Aorta (tissue), 5 donors: ENCODE measurements around the gene PHPT1. TPM values are rescaled to one million over a fixed set of nuclear protein-coding genes. Genes with fewer than 3 reads are reported as not detected.
A peak's percentile ranks its signal among the peaks of the same experiment; 100 is the strongest.

Experiments
- ATAC-seq: fragments of 200-7000 bp; cut with Tn5 transposase; one replicate; pipeline ENCODE4 v1.9.1; 2022; ENCODE audit warnings: moderate library complexity; ENCODE audit not compliant: low FRiP score
- DNase-seq, 2 donors: peaks; one replicate each; pipeline ENCODE4 v3.0.0-alpha.2; 2020
- H3K27ac ChIP-seq, 2 donors: one replicate each; pipeline ENCODE4 v1.5.1; 2013; ENCODE audit warnings: low read length in 2 of 2, mild to moderate bottlenecking in 2 of 2, moderate library complexity in 2 of 2, control low read depth in 1 of 2, inconsistent platforms in 1 of 2, low read depth in 1 of 2
- H3K27me3 ChIP-seq, 2 donors: one replicate each; pipeline ENCODE4 v1.6.1; 2013; ENCODE audit warnings: control low read depth in 1 of 2, low read length in 1 of 2, mild to moderate bottlenecking in 1 of 2, moderate library complexity in 1 of 2; ENCODE audit not compliant: insufficient read depth in 2 of 2, control insufficient read depth in 1 of 2
- H3K36me3 ChIP-seq, 2 donors: one replicate each; pipeline ENCODE4 v1.6.1; 2013; ENCODE audit warnings: control low read depth in 1 of 2, low read length in 1 of 2, mild to moderate bottlenecking in 1 of 2; ENCODE audit not compliant: insufficient read depth in 2 of 2, control insufficient read depth in 1 of 2
- H3K4me1 ChIP-seq, 2 donors: one replicate each; pipeline ENCODE4 v1.6.1; 2013; ENCODE audit warnings: low read length in 2 of 2, control low read depth in 1 of 2, mild to moderate bottlenecking in 1 of 2, moderate library complexity in 1 of 2; ENCODE audit not compliant: insufficient read depth in 2 of 2, control insufficient read depth in 1 of 2
- H3K4me3 ChIP-seq, 2 donors: one replicate each; pipeline ENCODE4 v1.5.1; 2013; ENCODE audit warnings: low read length in 2 of 2, control low read depth in 1 of 2, mild to moderate bottlenecking in 1 of 2
- H3K9me3 ChIP-seq: one replicate; pipeline ENCODE4 v1.6.1; 2013; ENCODE audit warnings: mild to moderate bottlenecking, low read length; ENCODE audit not compliant: control insufficient read depth
- whole genome bisulfite sequencing, 2 donors: extraction: QIAGEN DNeasy Blood & Tissue Kit; methylation state at CpG; one replicate each; pipeline ENCODE4 v1.1.7; 2013; 5-methylcytosine and 5-hydroxymethylcytosine counted together
- intact Hi-C, 2 donors: fragments of 100-400 bp; cut with DNase I; formaldehyde crosslinking; loops; one replicate each; pipeline versions ENCODE4 v1.14.2 to v1.15.0; 2022
- polyA plus RNA-seq, 2 donors: library from polyadenylated mRNA; stranded (reverse); fragments of 200-250 nt; gene quantifications; one replicate each; pipeline ENCODE4 v1.2.3, GENCODE V29; 2013
- total RNA-seq, 2 donors: library from RNA; stranded (reverse); fragmentation: NEBNext Ultra II Directional; extraction: Animal tissue kit (Norgen Biotek cat#: 25700); gene quantifications; one replicate each; pipeline ENCODE4 v1.2.1, GENCODE V29; 2021
- donor health status: healthy with polysubstance abuse.
- donor health status: Bipolar disorder and iron deficiency.
- donor health status: DM: no; HTN: no; CAD: no.
- donor health status: DM: no; HTN: no; CAD: no.
- donor health status: DM: yes; HTN: yes; CAD: no.

Gene PHPT1
- total and polyA plus RNA-seq, 4 donors, result 65.6 to 165 (median 106) TPM

DNA sequence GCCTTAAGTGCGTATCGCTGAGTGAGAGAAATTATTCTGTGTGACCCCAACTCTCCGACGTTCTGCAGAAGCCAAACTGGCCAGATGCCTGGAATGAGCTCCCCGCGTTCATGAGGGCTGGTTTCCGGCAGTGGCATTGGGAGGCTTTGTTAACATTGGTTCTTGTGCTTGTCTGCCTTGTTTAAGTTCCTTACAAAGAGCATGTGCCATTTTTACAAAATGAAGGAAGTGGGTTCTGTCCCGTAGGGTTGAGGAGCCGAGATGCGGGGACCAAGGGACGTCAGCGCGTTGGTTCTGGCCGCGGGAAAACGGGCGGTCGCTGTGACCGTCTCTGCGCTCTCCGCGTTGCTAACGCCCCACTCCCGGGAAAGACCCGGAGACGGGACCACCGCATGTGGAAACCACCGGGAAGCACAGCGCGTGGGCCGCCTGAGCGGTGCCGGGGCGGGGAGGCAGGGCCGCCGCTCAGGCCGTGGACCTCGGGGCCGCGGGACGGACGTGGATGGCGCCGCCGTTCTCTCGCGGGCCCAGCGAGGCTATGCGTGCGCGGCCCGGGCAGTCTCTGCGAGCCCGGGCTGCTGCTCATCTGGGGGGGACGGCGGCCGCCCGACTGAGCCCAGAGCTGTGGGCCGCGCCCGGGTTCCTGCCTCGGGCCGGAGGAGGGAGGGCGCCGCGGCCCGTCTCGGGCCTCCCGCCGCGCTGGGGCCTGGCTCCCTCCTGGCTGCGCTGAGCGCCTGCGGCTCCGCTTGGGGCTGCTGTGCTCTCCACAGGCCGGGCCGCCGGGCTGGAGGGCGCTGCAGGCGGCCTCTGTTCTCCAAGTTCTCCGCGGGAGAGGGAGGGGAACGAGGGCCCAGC lies 28.0 kb upstream of the PHPT1 start:
- H3K27me3 ChIP-seq, result no peaks in the 10 kb centered on the region
- DNase-seq, result peak; percentile 53 to 77
- no peaks in the 10 kb centered on the region for H3K4me1 ChIP-seq
- 17 to 18% methylated on average over 45 to 83 of the region's 83 CpGs for WGBS, 2 donors
- ATAC-seq, result peak; percentile 73
- intact Hi-C loops, result no loop called here
- no peak overlapping the region for H3K27ac ChIP-seq
- H3K36me3 ChIP-seq, result peaks cover 0 to 3% of the 10 kb centered on the region in 2 donors
- H3K4me3 ChIP-seq, result no peak overlapping the region
- no peaks in the 10 kb centered on the region for H3K9me3 ChIP-seq

DNA sequence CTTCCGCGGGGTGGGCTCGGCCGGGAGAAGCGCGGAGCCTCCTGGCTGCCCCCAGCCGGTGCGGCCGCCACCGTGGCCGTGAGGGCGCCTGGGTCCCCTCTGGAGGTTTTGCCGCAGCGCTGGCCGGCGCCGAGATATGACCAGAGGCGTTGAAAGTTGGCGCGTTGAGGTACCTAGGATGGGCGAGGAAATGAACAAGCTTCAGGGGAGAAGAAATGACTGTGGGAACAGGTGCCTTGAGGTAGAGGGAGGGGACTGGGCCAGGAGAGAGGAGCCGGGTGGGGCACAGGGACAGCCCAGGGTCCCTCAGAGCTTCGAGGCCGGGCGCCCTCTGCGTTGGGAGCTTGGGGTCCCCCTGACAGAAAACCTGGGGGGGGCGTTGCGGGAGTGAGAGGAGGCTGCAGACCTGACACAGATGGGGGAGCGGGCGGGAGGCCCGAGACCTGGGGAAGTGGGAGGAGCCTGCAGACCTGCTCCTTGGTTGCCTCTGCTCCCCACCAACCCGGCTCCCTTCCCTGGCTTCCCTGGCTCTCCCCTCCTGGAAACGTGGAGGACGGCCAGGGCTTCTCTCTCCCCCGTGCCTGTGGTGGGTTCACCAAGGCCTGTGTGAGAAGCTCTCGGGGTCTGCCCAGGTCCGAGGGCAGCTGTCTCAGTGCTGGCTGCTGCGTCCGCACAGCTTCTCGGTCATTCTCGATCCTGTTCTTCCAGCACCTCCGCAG lies 27.2 kb upstream of the PHPT1 start:
- ATAC-seq (no peak), DNase-seq (peak in 1 of 2 donors; percentile 46)
- Histone ChIP-seq H3K4me3 (no peak overlapping the region), H3K27me3 (no peaks in the 10 kb centered on the region), H3K27ac (no peak overlapping the region), H3K9me3 (no peaks in the 10 kb centered on the region), H3K4me1 (no peaks in the 10 kb centered on the region), H3K36me3 (peaks cover 0 to 3% of the 10 kb centered on the region in 2 donors)
- intact Hi-C loops, result no loop called here
- WGBS, 2 donors, result 62 to 67% methylated on average over 34 to 42 of the region's 42 CpGs

DNA sequence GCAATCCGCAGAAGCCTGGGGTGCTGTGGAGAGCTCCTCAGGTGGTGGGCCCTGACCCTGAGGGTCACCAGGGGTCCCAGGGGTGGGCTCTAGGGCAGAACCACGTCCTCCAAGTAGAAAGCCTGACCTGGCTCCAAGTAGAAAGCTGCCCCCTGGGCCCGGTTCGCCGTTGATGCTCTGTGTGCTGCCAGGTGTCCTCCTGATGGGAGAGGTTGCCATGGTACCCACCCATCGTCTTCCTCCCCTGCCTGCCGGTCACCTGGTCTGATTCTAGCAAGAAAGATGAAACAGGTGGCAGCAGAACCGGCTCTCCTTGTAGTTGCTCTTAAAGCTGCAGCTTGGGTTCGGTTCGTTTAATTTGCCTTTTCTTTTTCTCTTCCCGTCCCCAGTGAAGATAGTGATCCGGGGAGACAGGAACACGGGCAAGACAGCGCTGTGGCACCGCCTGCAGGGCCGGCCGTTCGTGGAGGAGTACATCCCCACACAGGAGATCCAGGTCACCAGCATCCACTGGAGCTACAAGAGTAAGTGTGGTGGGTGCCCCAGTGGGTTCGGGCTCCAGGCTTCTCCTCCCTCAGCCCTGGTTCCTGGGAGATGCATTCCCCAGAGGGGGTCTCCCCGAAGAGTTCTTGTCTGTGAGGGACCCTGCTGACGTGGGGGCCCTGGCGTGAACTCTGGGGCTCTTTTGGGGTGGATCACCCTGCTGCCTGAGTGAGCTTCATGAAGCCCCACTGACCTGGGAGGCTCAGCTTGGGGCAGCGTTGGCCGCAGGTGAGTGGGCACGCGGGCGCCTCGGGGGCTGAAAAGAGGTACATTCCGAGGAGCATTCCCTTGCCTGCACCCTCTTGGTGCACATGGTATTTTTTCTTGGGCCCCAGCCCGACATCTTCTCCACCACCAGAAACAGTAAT lies 25.8 kb upstream of the PHPT1 start:
- intact Hi-C loops, result no loop called here
- Histone ChIP-seq H3K9me3 (no peaks in the 10 kb centered on the region), H3K36me3 (peaks cover 0 to 3% of the 10 kb centered on the region in 2 donors), H3K27ac (no peak overlapping the region), H3K4me1 (no peaks in the 10 kb centered on the region), H3K27me3 (no peaks in the 10 kb centered on the region), H3K4me3 (no peak overlapping the region)
- ATAC-seq (no peak), DNase-seq (peak in 1 of 2 donors; percentile 59)
- 89 to 94% methylated on average over 29 to 30 of the region's 30 CpGs for WGBS, 2 donors

DNA sequence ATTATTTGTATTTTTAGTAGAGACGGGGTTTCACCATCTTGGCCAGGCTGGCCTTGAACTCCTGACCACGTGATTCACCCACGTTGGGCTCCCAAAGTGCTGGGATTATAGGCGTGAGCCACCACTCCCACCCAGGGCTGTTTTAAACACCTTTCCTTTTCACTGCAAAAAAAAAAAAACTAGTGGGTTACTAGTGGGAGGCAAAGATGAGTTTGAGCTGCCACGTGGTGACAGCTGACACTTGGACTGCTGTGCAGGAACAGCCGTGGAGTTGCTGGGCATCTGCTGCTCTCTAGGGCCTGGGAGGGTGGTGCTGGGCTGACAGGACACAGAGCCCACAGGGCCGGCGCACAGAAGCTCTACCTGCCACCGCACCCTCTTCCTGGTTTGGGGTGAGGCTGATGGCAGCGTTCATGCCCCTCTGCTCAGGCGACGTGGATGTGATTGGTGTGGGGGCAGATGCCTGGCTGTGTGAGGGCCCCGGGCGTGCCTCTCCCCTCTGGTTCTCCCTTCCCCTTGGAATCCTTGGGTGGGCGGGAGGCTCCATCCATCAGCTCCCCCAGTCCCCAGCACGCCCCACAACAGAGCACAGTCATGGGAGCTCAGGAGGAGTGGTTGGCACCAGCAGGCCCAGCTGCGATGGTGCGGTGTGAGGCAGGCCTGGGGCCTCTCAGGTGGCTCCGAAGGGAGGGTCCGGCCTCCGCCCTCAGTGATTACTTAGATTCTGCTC lies 24.5 kb upstream of the PHPT1 start:
- DNase-seq (peak in 1 of 2 donors; percentile 57), ATAC-seq (no peak)
- H3K27ac ChIP-seq, result no peak overlapping the region
- H3K9me3 ChIP-seq, result no peaks in the 10 kb centered on the region
- intact Hi-C loops, result no loop called here
- no peak overlapping the region for H3K4me3 ChIP-seq
- 90% methylated on average over 21 of the region's 21 CpGs for WGBS, 2 donors
- no peaks in the 10 kb centered on the region for H3K27me3 ChIP-seq
- H3K36me3 ChIP-seq, result peaks cover 0 to 3% of the 10 kb centered on the region in 2 donors
- no peaks in the 10 kb centered on the region for H3K4me1 ChIP-seq

DNA sequence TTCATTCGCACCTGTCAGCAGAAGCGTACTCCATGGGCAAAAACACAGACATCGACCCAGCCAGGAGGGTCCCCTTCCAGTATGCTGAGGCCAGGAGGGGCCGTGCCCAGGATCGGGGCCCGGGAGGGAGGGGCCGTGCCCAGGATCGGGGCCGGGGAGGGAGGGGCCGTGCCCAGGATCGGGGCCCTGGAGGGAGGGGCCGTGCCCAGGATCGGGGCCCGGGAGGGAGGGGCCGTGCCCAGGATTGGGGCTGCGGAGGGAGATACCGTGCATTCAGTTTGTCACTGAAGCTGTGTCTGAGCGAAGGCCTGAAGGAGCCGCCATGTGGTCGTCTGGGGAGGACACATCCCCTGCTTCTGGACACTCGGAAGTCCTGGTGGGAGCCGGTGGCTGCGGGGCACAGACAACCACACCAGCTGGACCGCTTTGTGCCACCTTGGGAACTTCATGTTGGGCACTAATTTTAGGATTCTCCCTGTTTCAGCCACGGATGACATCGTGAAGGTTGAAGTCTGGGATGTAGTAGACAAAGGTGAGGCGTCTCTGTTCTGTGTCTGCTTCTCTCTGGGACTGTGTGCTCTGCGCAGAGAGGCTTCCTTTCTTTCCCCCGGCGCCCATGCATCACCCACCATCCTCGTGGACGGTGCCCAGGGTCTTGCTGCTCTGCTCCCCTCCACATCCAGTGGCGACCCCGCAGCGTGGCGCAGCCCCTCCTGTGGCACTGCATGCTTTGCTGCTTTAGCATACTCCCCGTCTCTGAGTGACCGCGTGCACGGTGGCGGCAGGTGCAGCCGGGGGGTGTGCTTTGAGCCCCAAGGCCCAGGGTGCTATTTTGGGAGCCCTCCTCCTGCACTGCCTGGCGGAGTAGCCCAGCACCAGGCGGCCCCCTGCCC lies 23.7 kb upstream of the PHPT1 start:
- Histone ChIP-seq H3K9me3 (no peaks in the 10 kb centered on the region), H3K4me3 (no peak overlapping the region), H3K27me3 (no peaks in the 10 kb centered on the region), H3K36me3 (peaks cover 0 to 3% of the 10 kb centered on the region in 2 donors), H3K27ac (no peak overlapping the region), H3K4me1 (no peaks in the 10 kb centered on the region)
- ATAC-seq (no peak), DNase-seq (peak; percentile 44 to 55)
- 88 to 91% methylated on average over 44 of the region's 44 CpGs for WGBS, 2 donors
- intact Hi-C loops, result no loop called here

DNA sequence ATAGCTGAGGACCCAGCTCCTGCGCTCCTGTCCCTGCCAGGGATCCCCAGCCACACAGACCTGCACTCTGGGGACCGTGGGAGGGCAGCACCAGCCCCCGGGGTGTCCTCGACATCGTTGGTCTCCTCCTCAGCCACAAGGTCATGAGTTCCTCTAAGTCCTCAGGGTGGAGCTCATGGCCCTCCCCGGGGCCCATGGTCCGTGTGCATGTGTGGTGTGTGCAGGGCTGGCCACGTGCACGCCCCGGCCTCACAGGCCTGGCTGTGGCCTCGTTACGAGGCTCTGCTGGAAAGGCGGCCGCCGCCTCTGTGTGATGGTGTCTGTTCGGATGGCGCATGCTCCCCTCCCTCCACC lies 23.0 kb upstream of the PHPT1 start:
- H3K4me1 ChIP-seq, result no peaks in the 10 kb centered on the region
- WGBS, 2 donors, result 91 to 92% methylated on average over 17 of the region's 17 CpGs

DNA sequence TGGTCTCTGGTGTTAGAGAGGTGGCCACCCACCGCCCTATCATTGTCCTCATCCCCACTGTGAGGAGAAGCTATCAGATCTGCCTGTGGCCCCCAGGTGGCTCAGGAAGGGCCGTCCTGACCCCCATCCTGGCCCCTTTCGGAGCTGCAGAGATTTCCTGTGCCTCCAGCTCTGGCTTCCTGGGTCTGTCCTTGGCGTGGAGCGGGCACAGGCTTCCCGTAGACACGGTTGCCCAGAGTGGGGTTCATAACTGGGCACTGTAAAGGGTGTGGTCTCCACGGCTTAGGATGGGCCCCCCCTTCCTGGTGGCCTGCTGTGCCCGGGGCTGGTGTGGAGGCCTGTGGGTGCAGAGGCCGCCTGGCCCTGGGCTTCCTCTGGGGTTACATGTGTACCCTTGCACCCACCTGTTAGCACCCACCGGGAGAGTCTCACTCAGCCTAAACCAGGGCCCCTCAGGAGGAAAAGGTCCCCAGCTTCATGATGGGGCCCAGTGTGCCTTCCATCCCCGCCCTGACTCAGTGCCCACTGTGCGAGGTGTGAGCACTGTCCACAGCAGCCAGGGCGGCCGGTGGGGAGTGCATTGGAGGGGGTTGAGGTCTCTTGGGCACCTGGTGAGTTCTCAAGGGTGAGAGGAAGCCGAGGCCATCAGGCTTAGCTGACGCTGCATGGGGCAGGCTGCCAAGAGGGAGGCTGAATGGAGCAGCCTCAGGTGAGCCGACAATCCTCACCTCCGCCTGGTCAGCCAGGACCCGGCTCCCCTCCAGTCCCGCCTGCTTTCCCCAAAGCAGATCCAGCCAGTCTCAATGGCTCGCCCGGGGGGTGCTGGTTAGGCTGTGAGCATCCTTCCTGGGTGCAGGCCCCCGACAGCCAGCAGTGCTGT lies 22.3 kb upstream of the PHPT1 start:
- H3K9me3 ChIP-seq, result no peaks in the 10 kb centered on the region
- 88 to 90% methylated on average over 24 of the region's 24 CpGs for WGBS, 2 donors
- intact Hi-C loops, result no loop called here
- no peak for ATAC-seq
- no peak overlapping the region for H3K4me3 ChIP-seq
- H3K27ac ChIP-seq, result no peak overlapping the region
- peak; percentile 48 to 54 for DNase-seq
- peaks cover 0 to 3% of the 10 kb centered on the region in 2 donors for H3K36me3 ChIP-seq
- no peaks in the 10 kb centered on the region for H3K4me1 ChIP-seq
- no peaks in the 10 kb centered on the region for H3K27me3 ChIP-seq

More for the DNA sequence above, 23.0 kb upstream of the PHPT1 start:
- ATAC-seq (no peak), DNase-seq (peak; percentile 35 to 73)
- H3K27ac ChIP-seq, result no peak overlapping the region
- H3K9me3 ChIP-seq, result no peaks in the 10 kb centered on the region
- no peak overlapping the region for H3K4me3 ChIP-seq
- H3K36me3 ChIP-seq, result peaks cover 0 to 3% of the 10 kb centered on the region in 2 donors
- no peaks in the 10 kb centered on the region for H3K27me3 ChIP-seq
- intact Hi-C loops, result no loop called here
